IPS-NIHi7 (cell line): Measurements from ENCODE around the gene TNRC6A.
"Not testable (repeated sequence)": the region's sequence is repeated elsewhere in the genome, so short reads cannot be mapped to it uniquely, and the experiment has no call there.

Source experiments
- DNase-seq: peaks from one replicate; pipeline ENCODE4 v3.0.0; 2012; ENCODE audit warnings: mixed read lengths; ENCODE audit errors: extremely low spot score

The TNRC6A gene

GRCh38 chr16:24845726-24846547 is 116.5 kb downstream of the TNRC6A start, which contains the start of gene SLC5A11:
Gene SLC5A11, plus strand, starts transcription at chr16:24845963. Its CDS starts 12,681 bp downstream, at chr16:24858644.
- no peak for DNase-seq

GRCh38 chr16:24846548-24847357 is 117.3 kb downstream of the TNRC6A start:
- DNase-seq: no peak

GRCh38 chr16:24847358-24847664 is 117.9 kb downstream of the TNRC6A start:
- DNase-seq: no peak

DNA sequence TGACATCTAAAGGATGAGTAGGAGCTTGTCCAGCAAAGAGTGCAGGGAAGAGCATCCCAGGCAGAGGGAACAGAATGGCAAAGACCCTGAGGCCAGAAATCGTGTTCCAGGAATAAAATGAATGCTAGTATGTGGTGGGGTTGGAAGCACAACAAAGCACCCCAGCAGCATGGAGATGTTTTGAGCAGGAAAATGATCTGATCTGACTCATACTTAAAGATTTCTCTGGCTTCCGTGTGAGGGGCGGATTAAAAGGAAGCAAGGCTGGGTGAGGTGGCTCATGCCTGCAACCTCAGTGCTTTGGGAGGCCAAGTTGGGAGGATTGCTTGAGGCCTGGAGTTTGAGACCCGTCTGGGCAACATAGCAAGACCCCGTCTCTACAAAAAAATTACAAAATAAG is 118.6 kb downstream of the TNRC6A start:
- DNase-seq: no peak

DNA sequence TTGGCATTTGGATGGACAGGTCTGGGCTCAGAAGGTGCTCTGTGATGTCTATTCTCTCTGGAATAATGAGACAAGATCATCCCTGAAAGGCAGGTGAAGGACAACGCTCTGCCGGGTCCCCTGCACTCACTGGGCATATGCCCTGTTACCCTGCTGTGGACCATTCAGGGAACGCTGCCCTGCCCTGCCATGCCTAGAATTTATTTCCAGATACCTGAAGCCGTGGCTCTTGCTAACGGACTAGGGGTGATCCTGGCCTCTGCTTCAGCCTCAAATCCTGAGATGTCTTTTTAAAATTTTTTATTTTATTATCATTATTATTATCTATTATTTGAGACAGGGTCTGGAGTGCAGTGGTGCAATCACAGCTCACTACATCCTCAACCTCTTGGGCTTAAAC is 120.2 kb downstream of the TNRC6A start:
- no peak for DNase-seq

GRCh38 chr16:24850289-24850938 is 121.0 kb downstream of the TNRC6A start:
- no peak for DNase-seq

DNA sequence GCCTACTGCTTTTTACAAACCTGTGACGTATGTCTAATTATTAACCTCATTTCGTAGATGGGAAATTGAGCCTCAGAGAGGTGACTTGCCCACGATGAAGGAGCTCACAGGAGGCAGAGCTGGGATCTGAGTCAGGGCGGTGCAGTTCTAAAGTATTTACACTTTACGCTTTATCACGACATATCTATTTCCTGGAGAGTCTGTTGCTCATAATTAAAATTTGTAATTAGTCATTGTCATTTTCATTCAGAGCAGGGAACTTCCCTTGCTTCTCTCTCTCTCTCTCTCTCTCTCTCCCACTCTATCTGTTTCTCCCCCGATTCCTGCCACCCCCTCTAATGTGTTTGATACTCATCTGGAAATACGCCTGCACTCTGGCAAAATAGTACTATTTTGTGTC is 122.2 kb downstream of the TNRC6A start:
- no peak for DNase-seq

- DNase-seq: no peak
Observed at GRCh38 chr16:24852281-24852721, 122.8 kb downstream of the TNRC6A start.

- no peak for DNase-seq
Observed at GRCh38 chr16:24853169-24853824, 123.8 kb downstream of the TNRC6A start.

DNA sequence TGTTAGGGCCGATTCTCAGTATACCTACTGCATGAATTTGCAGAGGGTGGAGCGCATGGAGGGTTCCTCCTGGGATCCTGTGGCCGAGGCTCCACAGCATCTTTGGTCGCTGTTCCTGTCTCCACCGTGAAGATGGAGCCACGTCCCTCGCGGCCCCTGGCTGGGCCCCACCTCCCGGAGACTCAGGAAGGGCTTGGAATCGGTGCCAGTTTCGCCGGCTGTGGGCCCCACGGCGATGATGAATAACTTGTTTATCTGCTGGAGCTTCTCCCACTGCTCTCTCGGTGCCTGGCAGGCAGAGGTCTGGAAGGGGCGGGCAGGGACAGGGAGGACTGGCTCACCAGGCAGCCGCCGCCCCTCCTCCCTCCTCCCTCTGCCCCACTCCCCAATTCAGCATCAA is 124.4 kb downstream of the TNRC6A start:
- DNase-seq: no peak

- DNase-seq: no peak
Observed at GRCh38 chr16:24854607-24855171, 125.2 kb downstream of the TNRC6A start.

GRCh38 chr16:24855678-24856077 is 126.2 kb downstream of the TNRC6A start:
- DNase-seq: no peak

- not testable (repeated sequence) for DNase-seq
Observed at GRCh38 chr16:24856871-24857270, 127.4 kb downstream of the TNRC6A start.

- peak; percentile 93 for DNase-seq
Observed at GRCh38 chr16:24858219-24859041, 129.0 kb downstream of the TNRC6A start.

DNA sequence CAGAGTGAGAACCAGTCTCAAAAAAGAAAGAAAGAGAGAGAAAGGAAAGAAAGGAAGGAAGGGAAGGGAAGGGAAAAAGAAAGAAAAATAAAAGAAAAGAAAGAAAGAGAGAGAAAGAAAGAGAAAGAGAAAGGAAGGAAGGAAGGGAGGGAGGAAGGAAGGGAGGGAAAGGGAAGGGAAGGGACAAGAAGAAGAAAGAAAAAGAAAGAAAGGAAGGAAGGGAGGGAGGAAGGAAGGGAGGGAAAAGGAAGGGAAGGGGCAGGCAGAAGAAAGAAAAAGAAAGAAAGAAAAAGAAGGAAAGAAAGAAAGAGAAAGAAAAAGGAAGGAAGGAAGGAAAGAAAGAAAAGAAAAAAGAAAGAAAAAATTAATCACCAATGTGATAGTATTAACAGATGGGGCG is 132.0 kb downstream of the TNRC6A start:
- no peak for DNase-seq

DNA sequence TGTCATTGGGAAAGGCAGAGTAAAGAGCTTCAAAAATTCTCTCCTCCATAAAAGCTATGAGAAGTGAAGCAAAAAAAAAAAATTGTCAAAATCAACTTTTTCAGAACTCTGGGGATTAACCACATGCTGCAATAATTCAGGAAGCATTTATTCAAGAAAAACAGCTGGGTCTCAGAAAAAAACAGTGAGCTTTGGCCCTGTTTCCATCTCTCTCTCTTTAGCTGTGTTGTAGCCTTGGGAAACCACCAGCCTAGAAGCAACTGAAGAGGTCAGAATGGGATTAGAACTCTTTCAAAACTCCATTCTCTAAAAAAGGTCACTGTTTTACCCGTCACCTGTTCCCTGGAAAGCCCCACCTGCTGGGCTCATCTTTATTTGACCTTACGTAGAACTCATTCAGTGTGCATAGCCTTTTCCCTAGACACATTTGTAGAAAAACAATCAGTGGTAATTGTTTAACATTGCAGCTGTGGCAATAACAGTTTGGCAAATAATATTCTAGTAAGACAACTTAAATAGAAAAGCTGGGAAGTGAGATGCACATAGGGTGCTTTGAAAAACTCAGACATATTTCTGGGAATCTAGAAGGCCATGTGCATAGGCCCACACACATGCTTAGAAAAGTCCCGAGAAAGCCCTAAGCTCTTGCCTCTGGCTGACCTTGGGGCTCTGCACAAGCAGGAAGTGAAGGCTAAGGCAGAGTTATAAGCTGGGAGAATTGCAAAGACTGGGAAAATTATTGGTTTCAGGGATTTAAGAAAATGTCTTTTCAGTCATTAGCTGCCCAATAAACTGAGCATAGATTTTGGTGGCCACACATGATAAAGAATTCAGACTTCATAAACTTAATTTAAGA is 134.4 kb downstream of the TNRC6A start:
- DNase-seq: no peak

DNA sequence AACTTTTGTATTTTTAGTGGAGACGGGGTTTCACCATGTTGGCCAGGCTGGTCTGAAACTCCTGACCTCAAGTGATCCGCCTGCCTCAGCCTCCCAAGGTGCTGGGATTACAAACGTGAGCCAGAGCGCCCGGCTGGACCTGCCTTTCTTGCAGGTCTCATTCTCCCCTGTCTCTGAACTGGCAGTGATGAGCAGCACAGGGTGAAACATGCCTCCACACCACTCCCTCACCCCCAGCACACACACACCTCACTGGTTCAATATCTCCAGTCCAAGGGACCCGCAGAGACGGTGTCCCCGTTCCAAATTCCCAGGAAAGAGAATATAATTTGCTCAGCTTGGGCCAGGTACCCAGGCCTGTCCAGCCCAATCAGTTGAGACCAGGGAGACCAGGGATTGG is 139.6 kb downstream of the TNRC6A start:
- DNase-seq: no peak

DNA sequence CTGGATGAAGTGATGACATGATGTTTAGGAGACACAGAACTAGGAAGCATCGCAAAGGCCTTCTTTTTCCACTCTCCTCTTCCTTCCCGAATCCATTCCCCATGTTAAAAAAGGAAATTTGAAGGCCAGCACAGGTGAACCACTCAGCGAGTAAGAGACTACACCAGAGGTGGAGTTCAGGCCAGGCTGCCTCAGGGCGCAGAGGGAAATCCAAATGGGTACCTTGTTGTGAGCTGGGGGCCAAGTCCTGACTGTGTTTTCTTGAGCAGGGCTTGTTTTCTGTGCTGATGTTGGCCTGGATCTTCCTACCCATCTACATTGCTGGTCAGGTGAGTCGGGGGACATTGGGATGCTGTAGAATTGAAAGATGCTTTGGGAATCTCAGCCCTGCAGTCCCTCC is 142.4 kb downstream of the TNRC6A start:
- DNase-seq: no peak

GRCh38 chr16:24873028-24873427 is 143.6 kb downstream of the TNRC6A start:
- no peak for DNase-seq

DNA sequence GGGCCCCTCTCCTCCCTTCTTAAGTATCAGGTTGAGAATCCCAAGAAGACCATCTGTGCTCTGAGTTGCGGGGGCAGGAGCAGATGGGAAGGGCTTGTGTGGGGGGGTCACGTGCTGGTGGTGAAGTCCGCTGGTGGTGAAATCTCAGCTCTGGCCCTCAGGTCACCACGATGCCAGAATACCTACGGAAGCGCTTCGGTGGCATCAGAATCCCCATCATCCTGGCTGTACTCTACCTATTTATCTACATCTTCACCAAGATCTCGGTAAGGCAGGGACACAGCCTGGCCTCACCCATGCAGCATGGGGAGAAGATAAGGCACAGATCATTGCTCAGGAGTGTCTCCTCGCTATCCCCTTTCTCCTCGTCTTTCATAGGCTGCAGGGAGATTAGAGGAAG is 146.0 kb downstream of the TNRC6A start:
- DNase-seq: no peak
